Mesothelial cell of epicardium (in vitro differentiated cells): Measurements from ENCODE around the gene RPS15A. TPM values are rescaled to one million over a fixed set of nuclear protein-coding genes. Genes with fewer than 3 reads are reported as not detected.
"Not testable (repeated sequence)": the region's sequence is repeated elsewhere in the genome, so short reads cannot be mapped to it uniquely, and the experiment has no call there.

Experiments
- DNase-seq, 2 experiments: peaks; one replicate each; pipeline ENCODE4 v3.0.0; 2021; ENCODE audit warnings: low spot score in 2 of 2; ENCODE audit not compliant: unreplicated experiment in 2 of 2
- H3K27ac Mint-ChIP-seq: 2 replicates; pipeline ENCODE4 v1.8.0; 2021; ENCODE audit warnings: mixed read lengths
- H3K27me3 Mint-ChIP-seq: 2 replicates; pipeline ENCODE4 v1.8.0; 2021; ENCODE audit warnings: low read depth, mixed read lengths
- H3K36me3 Mint-ChIP-seq: 2 replicates; pipeline ENCODE4 v1.8.0; 2021; ENCODE audit warnings: mixed read lengths
- H3K4me1 Mint-ChIP-seq: 2 replicates; pipeline ENCODE4 v1.8.0; 2021; ENCODE audit warnings: mixed read lengths
- H3K4me3 Mint-ChIP-seq: 2 replicates; pipeline ENCODE4 v1.8.0; 2021; ENCODE audit warnings: mild to moderate bottlenecking, moderate library complexity, mixed read lengths
- H3K9me3 Mint-ChIP-seq: 2 replicates; pipeline ENCODE4 v1.8.0; 2021; ENCODE audit warnings: mixed read lengths
- total RNA-seq: library from RNA; stranded (reverse); gene quantifications from 3 replicates; pipeline ENCODE4 v1.2.1, GENCODE V29; 2021
- TF ChIP-seq, protein P1 (sequence below): fragments of 200-600 bp; sonication (generic); IDR thresholded peaks from one replicate; pipeline ENCODE4 v1.5.0; 2021; ENCODE audit warnings: antibody characterized with exemption; ENCODE audit not compliant: unreplicated experiment

RPS15A gene
- total RNA-seq, 1 donor from 2014 or later: 1,664 TPM

DNA sequence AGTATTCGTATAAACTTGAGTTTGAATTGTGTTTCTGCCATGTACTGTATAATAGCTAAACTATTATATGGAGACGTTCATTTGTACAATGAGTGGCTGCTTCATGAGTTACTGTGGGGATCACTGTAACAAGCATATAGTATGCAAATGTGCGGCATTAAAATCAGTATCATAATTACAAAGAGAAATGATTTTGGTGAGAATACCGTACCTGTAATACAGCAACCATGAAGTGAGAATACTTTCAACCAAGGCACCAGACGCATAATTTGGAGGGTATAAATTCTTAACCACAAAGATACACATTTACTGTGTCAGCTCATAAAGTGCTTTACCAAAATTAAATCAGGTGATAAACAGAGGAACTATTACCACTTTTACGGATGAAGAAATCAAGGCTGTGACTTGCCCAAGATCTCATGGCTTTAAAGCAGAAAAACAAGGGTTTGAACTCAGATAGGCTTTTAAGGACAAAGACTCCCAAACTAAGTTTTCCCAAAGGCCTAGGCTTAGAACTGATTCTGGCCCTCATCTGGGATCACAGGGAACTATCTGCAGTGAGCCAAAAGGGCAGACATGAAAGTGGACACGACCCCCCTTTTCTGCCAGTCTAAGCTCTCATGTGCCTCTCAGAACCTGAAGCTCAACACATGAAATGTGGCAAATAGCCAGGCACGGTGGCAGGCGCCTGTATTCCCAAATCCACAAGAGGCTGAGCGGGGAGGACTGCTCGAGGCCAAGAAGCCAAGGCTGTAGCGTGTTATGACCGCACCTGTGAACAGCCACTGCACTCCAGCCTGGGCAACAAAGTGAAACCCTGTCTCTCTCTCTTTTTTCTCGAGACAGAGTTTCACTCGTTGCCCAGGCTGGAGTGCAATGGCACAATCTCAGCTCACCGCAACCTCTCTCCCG, 6.4 kb downstream of the RPS15A start:
- Mint-ChIP-seq H3K27me3 (no peaks in the 10 kb centered on the region), H3K4me3 (no peak overlapping the region), H3K9me3 (no peaks in the 10 kb centered on the region), H3K27ac (no peak overlapping the region), H3K4me1 (peaks cover 30% of the 10 kb centered on the region), H3K36me3 (peaks cover 35% of the 10 kb centered on the region)
- DNase-seq: no peak
- TF ChIP-seq, protein P1, sequence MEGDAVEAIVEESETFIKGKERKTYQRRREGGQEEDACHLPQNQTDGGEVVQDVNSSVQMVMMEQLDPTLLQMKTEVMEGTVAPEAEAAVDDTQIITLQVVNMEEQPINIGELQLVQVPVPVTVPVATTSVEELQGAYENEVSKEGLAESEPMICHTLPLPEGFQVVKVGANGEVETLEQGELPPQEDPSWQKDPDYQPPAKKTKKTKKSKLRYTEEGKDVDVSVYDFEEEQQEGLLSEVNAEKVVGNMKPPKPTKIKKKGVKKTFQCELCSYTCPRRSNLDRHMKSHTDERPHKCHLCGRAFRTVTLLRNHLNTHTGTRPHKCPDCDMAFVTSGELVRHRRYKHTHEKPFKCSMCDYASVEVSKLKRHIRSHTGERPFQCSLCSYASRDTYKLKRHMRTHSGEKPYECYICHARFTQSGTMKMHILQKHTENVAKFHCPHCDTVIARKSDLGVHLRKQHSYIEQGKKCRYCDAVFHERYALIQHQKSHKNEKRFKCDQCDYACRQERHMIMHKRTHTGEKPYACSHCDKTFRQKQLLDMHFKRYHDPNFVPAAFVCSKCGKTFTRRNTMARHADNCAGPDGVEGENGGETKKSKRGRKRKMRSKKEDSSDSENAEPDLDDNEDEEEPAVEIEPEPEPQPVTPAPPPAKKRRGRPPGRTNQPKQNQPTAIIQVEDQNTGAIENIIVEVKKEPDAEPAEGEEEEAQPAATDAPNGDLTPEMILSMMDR: no peak

DNA sequence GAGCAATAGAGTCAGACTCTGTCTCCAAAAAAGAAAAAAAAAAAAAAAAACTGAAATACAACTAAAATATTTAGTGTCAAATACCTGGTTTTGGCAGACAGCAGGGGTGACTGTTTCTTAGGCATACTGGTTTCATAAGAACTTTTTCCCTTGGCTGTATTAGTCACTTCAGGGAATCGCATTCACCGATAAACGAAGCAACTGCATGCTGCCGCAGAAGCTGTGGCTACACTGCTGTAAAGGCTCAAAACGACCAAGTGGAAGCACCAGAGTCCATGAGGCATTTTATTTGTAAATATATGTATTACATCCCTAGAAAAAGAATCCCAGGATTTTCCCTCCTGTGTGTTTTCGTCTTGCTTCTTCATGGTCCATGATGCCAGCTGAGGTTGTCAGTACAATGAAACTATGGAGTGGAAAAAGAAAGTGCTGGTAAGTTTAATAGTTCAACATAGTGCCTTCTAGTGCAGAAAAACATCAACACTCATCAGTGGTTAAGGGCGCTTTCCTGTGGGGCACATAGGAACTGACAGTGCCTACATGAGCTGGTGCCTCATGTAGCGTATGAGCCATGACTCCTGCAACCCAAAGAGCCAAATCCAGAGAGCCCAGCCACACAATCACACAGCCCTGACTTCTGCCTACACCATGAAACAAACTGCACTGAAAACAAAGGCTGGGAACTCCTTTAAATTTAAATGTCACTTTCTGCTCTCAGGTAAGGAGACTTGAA, 7.3 kb downstream of the RPS15A start:
- DNase-seq: no peak
- Mint-ChIP-seq H3K4me1 (peaks cover 22% of the 10 kb centered on the region), H3K36me3 (peaks cover 28% of the 10 kb centered on the region), H3K27ac (no peak overlapping the region), H3K4me3 (no peak overlapping the region), H3K9me3 (no peaks in the 10 kb centered on the region), H3K27me3 (no peaks in the 10 kb centered on the region)
- TF ChIP-seq, protein P1: no peak

DNA sequence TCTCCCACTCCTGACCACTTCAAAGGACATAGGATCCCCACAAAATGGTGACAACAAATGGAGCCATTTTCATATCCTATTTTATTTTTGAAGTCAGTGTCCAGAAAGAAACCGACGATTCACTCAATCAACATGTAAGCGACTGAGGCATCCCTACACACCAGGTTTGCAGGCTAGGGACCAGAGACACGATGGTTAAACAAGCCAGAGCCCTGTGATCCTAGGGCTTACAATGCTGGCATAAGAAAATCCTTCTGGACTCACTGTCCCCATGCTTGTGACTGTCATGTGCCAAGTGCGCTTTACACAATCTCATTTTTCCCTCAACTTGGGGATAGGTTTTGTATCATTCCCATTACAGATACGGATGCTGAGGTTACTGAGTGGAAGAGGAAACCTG, 8.9 kb downstream of the RPS15A start:
- not testable (repeated sequence) for H3K27ac Mint-ChIP-seq, H3K9me3 Mint-ChIP-seq, DNase-seq, H3K4me3 Mint-ChIP-seq, H3K27me3 Mint-ChIP-seq
- peaks cover 22% of the 10 kb centered on the region for H3K36me3 Mint-ChIP-seq
- peaks cover 12% of the 10 kb centered on the region for H3K4me1 Mint-ChIP-seq

- DNase-seq: peak in 1 of 2 experiments; percentile 11
- not testable (repeated sequence) for H3K4me1 Mint-ChIP-seq, H3K9me3 Mint-ChIP-seq, H3K27me3 Mint-ChIP-seq, H3K4me3 Mint-ChIP-seq, H3K27ac Mint-ChIP-seq
- H3K36me3 Mint-ChIP-seq: peaks cover 18% of the 10 kb centered on the region
Observed at GRCh38 chr16:18780460-18781026, 9.6 kb downstream of the RPS15A start.

DNA sequence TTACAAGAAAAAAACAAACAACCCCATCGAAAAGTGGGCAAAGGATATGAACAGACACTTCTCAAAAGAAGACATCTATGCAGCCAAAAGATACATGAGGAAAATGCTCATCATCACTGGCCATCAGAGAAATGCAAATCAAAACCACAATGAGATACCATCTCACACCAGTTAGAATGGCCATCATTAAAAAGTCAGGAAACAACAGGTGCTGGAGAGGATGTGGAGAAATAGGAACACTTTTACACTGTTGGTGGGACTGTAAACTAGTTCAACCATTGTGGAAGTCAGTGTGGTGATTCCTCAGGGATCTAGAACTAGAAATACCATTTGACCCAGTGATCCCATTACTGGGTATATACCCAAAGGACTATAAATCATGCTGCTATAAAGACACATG, 12.5 kb downstream of the RPS15A start:
- H3K27me3 Mint-ChIP-seq, H3K4me3 Mint-ChIP-seq, H3K9me3 Mint-ChIP-seq, DNase-seq, H3K27ac Mint-ChIP-seq, H3K36me3 Mint-ChIP-seq, H3K4me1 Mint-ChIP-seq: not testable (repeated sequence)

- H3K27ac Mint-ChIP-seq, H3K4me3 Mint-ChIP-seq, H3K27me3 Mint-ChIP-seq, H3K4me1 Mint-ChIP-seq, DNase-seq, H3K36me3 Mint-ChIP-seq, H3K9me3 Mint-ChIP-seq: not testable (repeated sequence)
Observed at GRCh38 chr16:18776334-18776733, 13.8 kb downstream of the RPS15A start.

GRCh38 chr16:18774651-18775050, 15.5 kb downstream of the RPS15A start:
- not testable (repeated sequence) for DNase-seq, H3K27me3 Mint-ChIP-seq, H3K4me3 Mint-ChIP-seq, H3K4me1 Mint-ChIP-seq, H3K36me3 Mint-ChIP-seq, H3K27ac Mint-ChIP-seq, H3K9me3 Mint-ChIP-seq

DNA sequence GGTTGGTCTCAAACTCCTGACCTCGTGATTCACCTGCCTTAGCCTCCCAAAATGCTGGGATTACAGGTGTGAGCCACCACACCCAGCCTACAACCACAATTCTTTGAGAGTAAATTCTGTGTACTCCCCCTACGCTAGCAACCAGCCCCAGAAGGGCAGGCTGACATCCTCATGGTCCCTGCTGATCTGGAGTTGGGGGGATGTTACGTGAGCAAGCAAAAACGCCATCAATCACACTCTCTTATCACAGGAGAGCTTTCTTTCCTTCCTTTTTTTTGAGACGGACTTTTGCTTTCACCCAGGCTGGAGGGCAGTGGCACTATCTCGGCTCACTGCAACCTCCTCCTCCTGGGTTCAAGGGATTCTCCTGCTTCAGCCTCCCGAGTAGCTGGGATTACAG, 18.0 kb downstream of the RPS15A start:
- not testable (repeated sequence) for H3K27me3 Mint-ChIP-seq, H3K4me3 Mint-ChIP-seq, H3K9me3 Mint-ChIP-seq, H3K36me3 Mint-ChIP-seq, H3K27ac Mint-ChIP-seq, H3K4me1 Mint-ChIP-seq, DNase-seq

- H3K36me3 Mint-ChIP-seq, DNase-seq, H3K9me3 Mint-ChIP-seq, H3K4me1 Mint-ChIP-seq, H3K27me3 Mint-ChIP-seq, H3K27ac Mint-ChIP-seq, H3K4me3 Mint-ChIP-seq: not testable (repeated sequence)
Observed at GRCh38 chr16:18770336-18770962, 19.7 kb downstream of the RPS15A start.

DNA sequence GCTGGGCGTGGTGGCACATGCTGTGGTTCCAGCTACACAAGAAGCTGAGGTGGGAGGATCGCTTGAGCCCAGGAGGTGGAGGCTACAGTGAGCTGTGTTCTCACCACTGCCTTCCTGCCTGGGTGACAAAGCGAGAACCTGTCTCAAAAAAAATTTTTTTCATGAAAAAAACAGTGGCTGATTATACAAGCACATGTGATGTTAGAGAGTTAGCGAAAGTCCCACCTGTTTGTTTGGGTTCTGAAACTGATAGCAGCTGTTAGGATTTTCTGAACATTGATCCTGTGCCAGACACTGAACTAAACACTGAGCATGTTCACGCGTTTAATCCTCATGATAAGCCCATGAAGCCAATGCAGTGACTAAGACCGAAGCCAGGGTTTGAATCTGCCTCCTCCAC, 22.9 kb downstream of the RPS15A start:
- H3K36me3 Mint-ChIP-seq, H3K27ac Mint-ChIP-seq, H3K4me3 Mint-ChIP-seq, DNase-seq, H3K27me3 Mint-ChIP-seq, H3K4me1 Mint-ChIP-seq, H3K9me3 Mint-ChIP-seq: not testable (repeated sequence)

- H3K4me3 Mint-ChIP-seq, H3K4me1 Mint-ChIP-seq, H3K9me3 Mint-ChIP-seq, DNase-seq, H3K27ac Mint-ChIP-seq, H3K27me3 Mint-ChIP-seq, H3K36me3 Mint-ChIP-seq: not testable (repeated sequence)
Observed at GRCh38 chr16:18762713-18763112, 27.4 kb downstream of the RPS15A start.
